MM.1S (cell line): Measurements from ENCODE around the gene PCYOX1L.

Source experiments
- EZH2 ChIP-seq: fragments of 300-600 bp; sonication (generic); optimal IDR thresholded peaks from 2 replicates; pipeline ENCODE3; 2017; ENCODE audit warnings: low read depth, mild to moderate bottlenecking, antibody characterized with exemption, low read length, mixed read lengths
- EZH2phosphoT487 ChIP-seq: fragments of 300-600 bp; sonication (generic); IDR thresholded peaks from 2 replicates; pipeline ENCODE4 v1.6.1; 2018; ENCODE audit warnings: antibody characterized with exemption, low read length
- TF ChIP-seq, protein P1 (sequence below): fragments of 300-600 bp; sonication (generic); IDR thresholded peaks from 2 replicates; pipeline ENCODE4 v1.5.1; 2016; ENCODE audit warnings: antibody characterized with exemption, low read length, mixed read lengths

DNA sequence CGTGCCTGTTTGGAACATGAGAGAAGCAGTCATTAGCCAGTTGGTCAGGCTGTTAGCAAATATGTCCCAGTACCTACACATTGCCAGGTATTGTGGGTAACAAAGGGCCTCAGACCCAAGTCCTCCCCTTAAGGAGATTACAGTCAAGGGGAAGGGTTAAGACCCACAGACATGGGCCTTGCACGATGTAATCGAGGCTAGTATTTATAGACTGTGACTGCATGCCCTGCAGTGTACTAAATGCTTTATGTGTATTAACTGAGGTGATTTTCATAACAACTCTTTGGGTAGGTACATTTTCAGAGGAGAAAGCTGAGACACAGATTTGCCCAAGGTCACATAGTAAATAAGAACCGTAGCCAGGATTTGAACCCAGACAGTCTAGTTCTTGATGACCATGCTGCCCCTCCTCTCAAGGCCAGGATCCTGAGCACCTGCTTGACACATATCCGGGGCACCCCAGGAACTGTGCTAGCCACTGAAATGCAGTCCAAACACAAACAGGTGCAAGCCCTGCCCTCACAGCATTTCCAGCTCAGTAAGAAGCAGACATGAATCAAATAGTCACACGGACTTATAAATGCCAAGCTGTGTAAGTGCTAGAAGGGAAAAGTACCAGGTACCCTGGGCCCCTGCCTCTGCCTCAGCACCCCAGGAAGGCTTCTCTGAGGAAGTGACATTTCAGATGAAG is 44.5 kb upstream of the PCYOX1L start:
- TF ChIP-seq EZH2phosphoT487 (no peak), EZH2 (no peak)
- TF ChIP-seq, protein P1, sequence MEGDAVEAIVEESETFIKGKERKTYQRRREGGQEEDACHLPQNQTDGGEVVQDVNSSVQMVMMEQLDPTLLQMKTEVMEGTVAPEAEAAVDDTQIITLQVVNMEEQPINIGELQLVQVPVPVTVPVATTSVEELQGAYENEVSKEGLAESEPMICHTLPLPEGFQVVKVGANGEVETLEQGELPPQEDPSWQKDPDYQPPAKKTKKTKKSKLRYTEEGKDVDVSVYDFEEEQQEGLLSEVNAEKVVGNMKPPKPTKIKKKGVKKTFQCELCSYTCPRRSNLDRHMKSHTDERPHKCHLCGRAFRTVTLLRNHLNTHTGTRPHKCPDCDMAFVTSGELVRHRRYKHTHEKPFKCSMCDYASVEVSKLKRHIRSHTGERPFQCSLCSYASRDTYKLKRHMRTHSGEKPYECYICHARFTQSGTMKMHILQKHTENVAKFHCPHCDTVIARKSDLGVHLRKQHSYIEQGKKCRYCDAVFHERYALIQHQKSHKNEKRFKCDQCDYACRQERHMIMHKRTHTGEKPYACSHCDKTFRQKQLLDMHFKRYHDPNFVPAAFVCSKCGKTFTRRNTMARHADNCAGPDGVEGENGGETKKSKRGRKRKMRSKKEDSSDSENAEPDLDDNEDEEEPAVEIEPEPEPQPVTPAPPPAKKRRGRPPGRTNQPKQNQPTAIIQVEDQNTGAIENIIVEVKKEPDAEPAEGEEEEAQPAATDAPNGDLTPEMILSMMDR = no peak
